Cerebellar nuclear complex (tissue), 1 donor: ENCODE measurements around the gene KRT32.

Source experiments
- DNase-seq, 2 experiments: peaks; one replicate each; lab custom pipeline; 2025; lab: John Stamatoyannopoulos, UW

KRT32 gene

GRCh38 chr17:41466988-41467387, at the start of gene KRT32:
Gene KRT32 (minus strand): TSS chr17:41467386. CDS start chr17:41467325, 61 bp downstream.
- no peak for DNase-seq

- no peak for DNase-seq
These were observed 49.7 kb upstream of the KRT32 start for GRCh38 chr17:41516830-41517283.

GRCh38 chr17:41516147-41516829, 49.1 kb upstream of the KRT32 start:
- DNase-seq, result no peak

- DNase-seq, result no peak
These were observed 46.0 kb upstream of the KRT32 start for GRCh38 chr17:41513168-41513547.

GRCh38 chr17:41512546-41513167, 45.5 kb upstream of the KRT32 start:
- DNase-seq, result no peak

- DNase-seq, result no peak
These were observed 44.5 kb upstream of the KRT32 start for GRCh38 chr17:41511716-41512115.

- no peak for DNase-seq
These were observed 43.9 kb upstream of the KRT32 start for GRCh38 chr17:41511116-41511515.

- DNase-seq, result no peak
These were observed 43.3 kb upstream of the KRT32 start for GRCh38 chr17:41510251-41511065.

- DNase-seq, result no peak
These were observed 40.2 kb upstream of the KRT32 start for GRCh38 chr17:41507315-41507880.

GRCh38 chr17:41505809-41506767, 38.9 kb upstream of the KRT32 start:
- no peak for DNase-seq

- no peak for DNase-seq
These were observed 38.0 kb upstream of the KRT32 start, which contains the start of gene KRT13 for GRCh38 chr17:41505007-41505808. Gene KRT13 (minus strand): TSS chr17:41505612. CDS start chr17:41505550, 62 bp downstream.

- no peak for DNase-seq
These were observed 37.2 kb upstream of the KRT32 start for GRCh38 chr17:41504246-41504977.

- DNase-seq, result no peak
These were observed 36.0 kb upstream of the KRT32 start for GRCh38 chr17:41503202-41503601.

- no peak for DNase-seq
These were observed 33.1 kb upstream of the KRT32 start for GRCh38 chr17:41500131-41500911.

- no peak for DNase-seq
These were observed 32.5 kb upstream of the KRT32 start for GRCh38 chr17:41499714-41500113.

GRCh38 chr17:41498276-41498675, 31.1 kb upstream of the KRT32 start:
- DNase-seq, result no peak

- no peak for DNase-seq
These were observed 29.8 kb upstream of the KRT32 start for GRCh38 chr17:41496803-41497484.

GRCh38 chr17:41494524-41494923, 27.3 kb upstream of the KRT32 start:
- DNase-seq, result no peak
